Stimulated activated memory B cell treated with anti-CD40 and anti-IgM and Interleukin-4, amounts not matched to agents 10 μg/mL and 1 μg/mL and 100 μg/mL, for 72 hours (primary cell): ENCODE measurements around the gene CDC25C.

Experiments used
- ATAC-seq: fragments of 150-1000 bp; cut with Tn5 transposase; 2 replicates; pipeline ENCODE4 v1.10.0; 2021
- H3K27ac Mint-ChIP-seq: one replicate; pipeline ENCODE4 v1.8.0; 2022; ENCODE audit warnings: mild to moderate bottlenecking, mixed read lengths
- H3K27me3 Mint-ChIP-seq: one replicate; pipeline ENCODE4 v1.8.0; 2022; ENCODE audit warnings: mixed read lengths
- H3K36me3 Mint-ChIP-seq: one replicate; pipeline ENCODE4 v1.8.0; 2022; ENCODE audit warnings: mixed read lengths
- H3K4me1 Mint-ChIP-seq: one replicate; pipeline ENCODE4 v1.8.0; 2022; ENCODE audit warnings: mixed read lengths
- H3K4me3 Mint-ChIP-seq: one replicate; pipeline ENCODE4 v1.8.0; 2022; ENCODE audit warnings: mild to moderate bottlenecking, moderate library complexity, mixed read lengths
- H3K9me3 Mint-ChIP-seq: one replicate; pipeline ENCODE4 v1.8.0; 2022; ENCODE audit warnings: mixed read lengths

CDC25C gene

GRCh38 chr5:138331449-138332368, at the start of gene CDC25C:
Gene CDC25C, minus strand, starts transcription at chr5:138331804. Its CDS starts 624 bp downstream, at chr5:138331180.
- ATAC-seq = peak; percentile 100
- peak within 1 kb of the TSS; percentile 86 for H3K4me3 Mint-ChIP-seq
- H3K36me3 Mint-ChIP-seq = no peaks in the 10 kb centered on the region
- no peaks in the 10 kb centered on the region for H3K27me3 Mint-ChIP-seq
- peaks cover 14% of the 10 kb centered on the region for H3K4me1 Mint-ChIP-seq
- no peaks in the 10 kb centered on the region for H3K9me3 Mint-ChIP-seq
- H3K27ac Mint-ChIP-seq = no peak within 1 kb of the TSS

- Mint-ChIP-seq H3K9me3 (no peaks in the 10 kb centered on the region), H3K4me3 (no peak overlapping the region), H3K27me3 (no peaks in the 10 kb centered on the region), H3K36me3 (peaks cover 17% of the 10 kb centered on the region), H3K4me1 (peaks cover 21% of the 10 kb centered on the region), H3K27ac (no peak overlapping the region)
- ATAC-seq = no peak
Observed at GRCh38 chr5:138372653-138373052, 41.0 kb upstream of the CDC25C start.

- Mint-ChIP-seq H3K9me3 (no peaks in the 10 kb centered on the region), H3K27me3 (no peaks in the 10 kb centered on the region), H3K4me3 (no peak overlapping the region), H3K36me3 (peaks cover 13% of the 10 kb centered on the region), H3K27ac (no peak overlapping the region), H3K4me1 (peaks cover 22% of the 10 kb centered on the region)
- peak; percentile 43 for ATAC-seq
Observed at GRCh38 chr5:138372225-138372624, 40.6 kb upstream of the CDC25C start.

GRCh38 chr5:138371454-138371853, 39.9 kb upstream of the CDC25C start:
- Mint-ChIP-seq H3K4me1 (peaks cover 29% of the 10 kb centered on the region), H3K9me3 (no peaks in the 10 kb centered on the region), H3K27me3 (no peaks in the 10 kb centered on the region), H3K36me3 (peaks cover 7% of the 10 kb centered on the region), H3K27ac (no peak overlapping the region), H3K4me3 (no peak overlapping the region)
- no peak for ATAC-seq

GRCh38 chr5:138370537-138370936, 38.9 kb upstream of the CDC25C start:
- Mint-ChIP-seq H3K27me3 (no peaks in the 10 kb centered on the region), H3K9me3 (no peaks in the 10 kb centered on the region), H3K4me3 (no peak overlapping the region), H3K4me1 (peaks cover 35% of the 10 kb centered on the region), H3K27ac (no peak overlapping the region), H3K36me3 (peaks cover 7% of the 10 kb centered on the region)
- no peak for ATAC-seq

- ATAC-seq = peak; percentile 61
- Mint-ChIP-seq H3K36me3 (peaks cover 7% of the 10 kb centered on the region), H3K27me3 (no peaks in the 10 kb centered on the region), H3K4me3 (no peak overlapping the region), H3K27ac (peak overlapping the region; percentile 44), H3K4me1 (peaks cover 35% of the 10 kb centered on the region), H3K9me3 (no peaks in the 10 kb centered on the region)
Observed at GRCh38 chr5:138369706-138370105, 38.1 kb upstream of the CDC25C start.

- ATAC-seq = no peak
- Mint-ChIP-seq H3K36me3 (peaks cover 7% of the 10 kb centered on the region), H3K27ac (peak overlapping the region; percentile 44)
Observed at GRCh38 chr5:138369261-138369660, 37.7 kb upstream of the CDC25C start.

GRCh38 chr5:138366632-138367382, 35.2 kb upstream of the CDC25C start:
- no peak for ATAC-seq
- no peak overlapping the region for H3K4me3 Mint-ChIP-seq
- no peaks in the 10 kb centered on the region for H3K27me3 Mint-ChIP-seq
- H3K27ac Mint-ChIP-seq = peak overlapping the region; percentile 40
- H3K36me3 Mint-ChIP-seq = peaks cover 7% of the 10 kb centered on the region
- H3K9me3 Mint-ChIP-seq = no peaks in the 10 kb centered on the region
- H3K4me1 Mint-ChIP-seq = peaks cover 37% of the 10 kb centered on the region

More at GRCh38 chr5:138369261-138369660, 37.7 kb upstream of the CDC25C start:
- no peaks in the 10 kb centered on the region for H3K9me3 Mint-ChIP-seq
- no peak overlapping the region for H3K4me3 Mint-ChIP-seq
- H3K27me3 Mint-ChIP-seq = no peaks in the 10 kb centered on the region
- peaks cover 35% of the 10 kb centered on the region for H3K4me1 Mint-ChIP-seq

- ATAC-seq = no peak
- Mint-ChIP-seq H3K27ac (no peak overlapping the region), H3K27me3 (no peaks in the 10 kb centered on the region), H3K4me3 (no peak overlapping the region), H3K4me1 (peaks cover 49% of the 10 kb centered on the region), H3K36me3 (peaks cover 13% of the 10 kb centered on the region), H3K9me3 (no peaks in the 10 kb centered on the region)
Observed at GRCh38 chr5:138364576-138364975, 33.0 kb upstream of the CDC25C start.

GRCh38 chr5:138360941-138361452, 29.4 kb upstream of the CDC25C start:
- H3K27ac Mint-ChIP-seq = peak overlapping the region; percentile 58
- H3K9me3 Mint-ChIP-seq = no peaks in the 10 kb centered on the region
- no peak overlapping the region for H3K4me3 Mint-ChIP-seq
- H3K27me3 Mint-ChIP-seq = no peaks in the 10 kb centered on the region
- H3K4me1 Mint-ChIP-seq = peaks cover 37% of the 10 kb centered on the region
- H3K36me3 Mint-ChIP-seq = peaks cover 7% of the 10 kb centered on the region
- ATAC-seq = no peak

GRCh38 chr5:138359621-138360020, 28.0 kb upstream of the CDC25C start:
- no peak overlapping the region for H3K4me3 Mint-ChIP-seq
- no peaks in the 10 kb centered on the region for H3K9me3 Mint-ChIP-seq
- ATAC-seq = no peak
- H3K27me3 Mint-ChIP-seq = no peaks in the 10 kb centered on the region
- H3K27ac Mint-ChIP-seq = no peak overlapping the region
- peaks cover 7% of the 10 kb centered on the region for H3K36me3 Mint-ChIP-seq
- H3K4me1 Mint-ChIP-seq = peaks cover 49% of the 10 kb centered on the region

- Mint-ChIP-seq H3K4me1 (peaks cover 57% of the 10 kb centered on the region), H3K4me3 (peak overlapping the region; percentile 88), H3K27me3 (no peaks in the 10 kb centered on the region), H3K36me3 (peaks cover 20% of the 10 kb centered on the region), H3K9me3 (peaks cover 5% of the 10 kb centered on the region), H3K27ac (peak overlapping the region; percentile 94)
- no peak for ATAC-seq
Observed at GRCh38 chr5:138354926-138355378, 23.3 kb upstream of the CDC25C start.

GRCh38 chr5:138354387-138354786, 22.8 kb upstream of the CDC25C start:
- Mint-ChIP-seq H3K9me3 (peaks cover 5% of the 10 kb centered on the region), H3K4me1 (peaks cover 53% of the 10 kb centered on the region), H3K27ac (peak overlapping the region; percentile 94), H3K27me3 (no peaks in the 10 kb centered on the region), H3K36me3 (peaks cover 21% of the 10 kb centered on the region), H3K4me3 (peak overlapping the region; percentile 88)
- no peak for ATAC-seq

- H3K4me3 Mint-ChIP-seq = peak overlapping the region; percentile 88
- peaks cover 5% of the 10 kb centered on the region for H3K9me3 Mint-ChIP-seq
- no peak for ATAC-seq
- no peaks in the 10 kb centered on the region for H3K27me3 Mint-ChIP-seq
- peak overlapping the region; percentile 94 for H3K27ac Mint-ChIP-seq
- H3K4me1 Mint-ChIP-seq = peaks cover 52% of the 10 kb centered on the region
- H3K36me3 Mint-ChIP-seq = peaks cover 23% of the 10 kb centered on the region
Observed at GRCh38 chr5:138353560-138354080, 22.0 kb upstream of the CDC25C start.
